Heart left ventricle (tissue), 13 donors: ENCODE measurements around the gene HAPLN2.

Source experiments
- CTCF ChIP-seq, 12 donors: fragments of 200-600 bp; sonication (generic) in 4 of 12; IDR thresholded peaks; one replicate each; pipeline versions ENCODE4 v1.5.0 to v1.8.0; 2018 to 2022; ENCODE audit warnings: antibody characterized with exemption in 12 of 12, mild to moderate bottlenecking in 5 of 12
- POLR2A ChIP-seq, 2 donors: fragments of 450-650 bp; IDR thresholded peaks; one replicate each; pipeline ENCODE4 v1.6.1; 2017; ENCODE audit warnings: antibody characterized with exemption in 2 of 2, mild to moderate bottlenecking in 2 of 2, moderate library complexity in 2 of 2
- donor health status: ischemic (EF 13 %, LVEDD 7.1; RV severe dilation, severe dysfunction).
- donor health status: DM: no; HTN: yes; CAD: no.
- donor health status: DM: no; HTN: no; CAD: no.
- donor health status: ischemic (EF 25% LVEDD 6.9; RV normal size, moderate dysfunction).
- donor health status: ischemic (EF 25% LVEDD 5.7; RV mildly dilated, moderate dysfunction).
- donor health status: ischemic (EF 35%, LVEDD 5.7; RV mildly dilated, moderate dysfunction).
- donor health status: nonischemic (EF 11% LVEDD 7.7; RV severe dilation, severe dysfunction).
- donor health status: DM: yes; HTN: yes; CAD: no.
- donor health status: PGD.
- donor health status: ischemic (EF 29% LVEDD 5.4; RV normal size, mild dysfunction).
- donor health status: nonischemic (EF 23%, LVEDD 6.1; RV moderate dilation, normal function).

DNA sequence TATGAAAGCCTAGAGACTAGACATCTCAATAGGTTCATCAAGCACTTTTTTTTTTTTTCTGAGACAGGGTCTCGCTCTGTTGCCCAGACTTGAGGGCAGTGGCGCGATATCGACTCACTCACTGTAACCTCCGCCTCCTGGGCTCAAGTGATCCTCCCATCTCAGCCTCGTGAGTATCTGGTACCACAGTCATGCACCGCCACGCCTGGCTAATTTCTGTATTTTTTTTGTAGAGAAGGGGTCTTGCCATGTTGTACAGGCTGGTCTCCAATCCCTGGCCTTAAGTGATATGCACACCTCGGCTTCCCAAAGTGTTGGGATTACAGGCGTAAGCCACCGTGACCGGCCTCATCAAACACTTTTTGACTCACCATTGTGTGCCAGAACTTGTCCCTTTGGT, 17.3 kb upstream of the HAPLN2 start:
- no peak for TF ChIP-seq CTCF (IDR thresholded peaks at IDR 0.05)
- no peak for TF ChIP-seq POLR2A (IDR thresholded peaks at IDR 0.05)
